NCI-H187 (cell line): ENCODE measurements around the gene PRR15.
A peak's percentile ranks its signal among the peaks of the same experiment; 100 is the strongest.

Experiments used
- DNase-seq, 2 experiments: peaks; one replicate each; lab custom pipeline; 2025; lab: John Stamatoyannopoulos, UW

The PRR15 gene

DNA sequence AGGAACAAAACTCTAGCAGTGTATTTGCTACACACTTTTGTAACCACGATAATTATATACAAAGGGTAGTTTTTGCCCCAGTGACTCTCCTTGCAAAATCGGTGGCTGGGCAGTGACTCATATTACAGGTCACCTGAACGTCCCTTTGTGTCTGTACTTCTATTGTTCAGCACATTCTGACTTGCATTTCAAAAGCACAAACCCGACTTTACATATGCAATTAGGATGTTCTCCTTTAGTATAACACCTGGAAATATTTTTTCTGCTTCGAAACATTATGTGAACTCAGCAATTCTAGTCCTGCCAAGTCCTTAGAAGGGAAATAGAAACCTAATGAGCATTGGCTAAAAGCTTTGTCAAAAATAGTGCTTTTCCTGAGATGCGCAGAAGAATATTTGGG is 6.0 kb downstream of the PRR15 start:
- DNase-seq: no peak

DNA sequence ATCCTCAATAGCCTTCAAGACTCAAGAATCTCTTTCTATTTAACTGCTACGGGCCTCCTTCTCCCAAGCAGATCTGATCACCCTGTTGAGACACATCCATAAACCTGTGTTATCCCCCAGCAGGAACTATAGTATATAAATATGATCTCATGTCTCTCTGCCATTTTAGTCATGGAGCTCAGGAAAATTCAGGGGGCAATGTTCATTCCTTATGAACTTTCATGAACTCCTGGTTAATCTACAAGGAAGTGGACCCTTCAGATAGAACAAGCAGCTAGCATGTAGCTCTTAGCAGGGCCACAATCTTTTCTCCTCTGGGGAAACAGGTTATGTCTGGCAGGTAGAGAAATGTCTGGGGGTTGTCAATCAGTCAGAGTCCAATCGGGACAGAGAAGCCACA is 8.9 kb downstream of the PRR15 start:
- no peak for DNase-seq

DNA sequence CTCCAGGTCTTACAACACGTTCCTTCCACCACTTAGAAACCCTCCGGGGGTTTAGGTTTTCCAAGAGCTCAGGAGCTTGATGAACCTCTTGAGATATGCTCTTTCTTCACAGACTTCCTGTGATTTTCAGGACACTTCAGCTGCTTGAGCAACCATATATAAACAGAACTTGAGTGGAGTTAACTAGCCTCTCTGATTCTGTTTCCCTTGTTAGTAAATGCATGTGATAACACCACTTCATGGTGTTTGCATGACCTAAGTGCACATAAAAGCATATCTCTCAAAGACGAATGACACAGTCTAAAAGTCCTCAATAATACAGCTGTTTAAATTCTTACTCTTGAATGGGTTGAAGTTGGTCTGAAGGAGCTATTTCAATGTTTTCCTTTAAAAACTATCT is 9.9 kb downstream of the PRR15 start:
- DNase-seq: peak; percentile 53 to 77

DNA sequence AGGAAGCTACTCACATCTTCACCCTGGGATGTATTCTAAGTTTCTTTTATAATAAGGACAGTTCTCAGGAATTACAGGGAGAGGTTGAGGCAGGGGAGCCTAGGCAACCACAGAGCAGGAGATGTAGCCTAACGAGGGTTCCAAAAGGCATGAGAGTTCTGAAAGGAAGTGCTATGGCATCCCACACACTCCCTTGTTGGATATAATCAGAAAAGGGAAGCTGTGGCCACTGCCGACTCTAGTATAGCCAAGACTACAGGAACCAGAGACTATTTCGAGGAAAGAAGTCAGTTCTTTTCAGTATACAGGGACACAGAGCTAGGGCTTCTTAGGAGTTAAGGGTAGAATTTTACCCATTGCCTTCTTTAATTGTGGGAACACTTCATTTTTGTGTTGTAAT is 11.0 kb downstream of the PRR15 start:
- DNase-seq: no peak

DNA sequence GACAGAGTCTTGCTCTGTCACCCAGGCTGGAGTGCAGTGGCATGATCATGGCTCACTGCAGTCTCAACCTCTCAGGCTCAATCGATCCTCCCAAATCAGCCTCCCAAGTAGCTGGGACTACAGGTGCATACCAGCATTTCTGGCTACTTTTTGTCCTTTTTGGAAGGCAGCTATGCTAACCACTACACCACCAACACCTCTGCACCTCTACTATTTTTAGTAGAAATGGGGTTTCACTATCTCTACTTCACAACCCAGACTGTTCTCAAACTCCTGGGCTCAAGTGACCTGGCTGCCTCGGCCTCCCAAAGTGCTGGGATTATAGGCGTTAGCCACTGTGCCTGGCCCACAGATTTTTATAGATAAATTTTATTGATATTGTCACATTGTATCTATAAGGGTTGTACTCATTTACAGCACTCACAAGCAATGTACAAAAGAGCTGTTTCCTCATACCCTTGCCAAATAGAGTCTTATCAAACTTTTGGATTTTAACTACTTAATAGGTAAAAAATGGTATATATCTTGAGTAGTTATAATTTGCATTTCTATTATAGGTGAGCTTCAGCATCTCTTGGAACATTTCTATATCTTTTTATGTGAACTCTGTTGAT is 23.7 kb downstream of the PRR15 start:
- DNase-seq: no peak

DNA sequence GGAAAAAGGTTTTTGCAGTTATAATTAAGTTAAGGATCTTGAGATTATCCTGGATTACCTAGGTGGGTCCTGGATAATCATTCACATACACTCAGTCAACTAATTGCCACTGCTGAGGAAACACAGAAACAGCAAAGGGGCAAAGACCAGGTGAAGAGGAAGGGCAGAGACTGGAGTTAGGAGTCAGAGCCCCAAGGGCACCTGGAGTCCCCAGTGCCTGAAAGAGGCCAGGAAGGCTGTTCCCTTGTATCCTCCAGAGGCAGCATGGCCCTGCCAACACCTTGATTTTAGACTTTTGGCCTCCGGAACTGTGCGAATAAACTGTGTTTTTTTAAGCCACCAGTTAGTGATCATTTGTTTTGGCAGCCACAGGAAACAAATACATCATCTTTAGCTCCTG is 24.6 kb downstream of the PRR15 start:
- no peak for DNase-seq

DNA sequence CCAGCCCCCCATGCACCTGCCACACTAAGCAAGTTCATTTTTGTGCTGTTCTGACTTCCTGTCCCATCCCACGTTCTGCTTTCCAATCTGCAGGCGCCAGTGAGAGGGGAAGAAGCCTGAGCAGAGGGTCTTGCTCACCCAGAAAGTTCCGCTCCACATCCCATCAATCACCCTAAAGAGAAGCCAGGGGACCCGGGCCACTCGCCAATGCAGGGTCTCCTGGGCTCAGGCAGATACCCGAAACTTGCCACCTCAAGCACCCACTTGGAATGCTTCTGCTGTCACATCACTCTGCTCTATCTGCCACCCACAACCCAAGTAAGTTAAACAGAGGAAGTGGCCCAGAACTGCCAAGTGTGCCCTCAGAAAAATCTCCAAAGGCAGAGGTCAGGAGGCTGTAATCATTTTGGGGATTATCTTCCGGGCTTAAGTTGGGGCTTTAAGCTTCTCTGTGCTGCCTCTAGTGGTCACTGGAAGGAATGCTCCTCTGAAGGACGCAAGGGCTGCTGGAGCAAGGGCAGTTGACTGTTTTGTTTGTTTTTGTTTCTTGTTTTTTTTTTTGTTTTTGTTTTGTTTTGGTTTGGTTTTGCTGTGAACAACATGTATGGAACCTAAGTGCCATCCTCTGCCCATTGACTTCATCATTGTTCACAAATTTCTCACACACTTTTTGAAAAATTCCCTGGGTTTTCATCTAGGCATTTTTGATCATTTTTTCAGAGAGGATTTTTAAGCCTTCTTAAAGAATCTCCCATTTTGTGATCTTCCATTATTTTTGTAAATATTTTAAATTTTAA is 25.5 kb downstream of the PRR15 start:
- peak; percentile 5 to 14 for DNase-seq

DNA sequence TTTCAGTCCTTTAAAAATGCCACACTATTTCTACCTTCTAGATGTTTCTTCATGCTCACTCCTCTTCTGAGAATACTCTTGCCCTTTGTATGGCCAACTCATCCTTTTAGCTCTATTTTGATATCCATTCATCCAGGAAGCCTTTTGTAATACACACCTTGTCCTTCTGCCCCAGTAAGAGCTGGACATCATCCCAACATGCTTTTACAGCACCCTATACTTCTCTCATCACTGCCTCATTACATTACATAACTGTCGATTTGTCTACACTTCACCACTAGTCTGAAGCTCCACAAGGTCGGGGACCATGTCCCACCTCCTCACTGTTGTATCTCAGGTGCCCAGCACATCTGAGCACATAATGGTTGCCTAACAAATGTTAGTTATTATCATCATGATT is 29.2 kb downstream of the PRR15 start:
- no peak for DNase-seq

DNA sequence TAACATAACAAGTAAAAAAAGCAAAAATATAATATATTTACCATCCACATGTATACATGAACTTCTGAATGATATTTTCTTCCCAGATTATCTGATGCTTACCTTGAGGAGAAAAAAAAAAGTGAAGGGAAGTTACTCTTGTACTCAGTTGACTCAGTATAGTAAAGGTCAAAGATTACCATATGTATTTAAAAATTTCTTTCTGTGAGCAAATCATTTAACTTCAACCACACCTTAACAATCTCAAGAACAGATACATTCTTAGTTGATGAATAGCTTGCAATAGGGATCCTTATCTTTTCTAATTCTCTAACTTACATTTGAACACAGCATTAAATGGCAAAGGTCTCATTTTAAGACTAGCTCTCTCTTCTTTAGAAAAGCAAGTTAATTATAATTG is 29.8 kb downstream of the PRR15 start:
- no peak for DNase-seq

DNA sequence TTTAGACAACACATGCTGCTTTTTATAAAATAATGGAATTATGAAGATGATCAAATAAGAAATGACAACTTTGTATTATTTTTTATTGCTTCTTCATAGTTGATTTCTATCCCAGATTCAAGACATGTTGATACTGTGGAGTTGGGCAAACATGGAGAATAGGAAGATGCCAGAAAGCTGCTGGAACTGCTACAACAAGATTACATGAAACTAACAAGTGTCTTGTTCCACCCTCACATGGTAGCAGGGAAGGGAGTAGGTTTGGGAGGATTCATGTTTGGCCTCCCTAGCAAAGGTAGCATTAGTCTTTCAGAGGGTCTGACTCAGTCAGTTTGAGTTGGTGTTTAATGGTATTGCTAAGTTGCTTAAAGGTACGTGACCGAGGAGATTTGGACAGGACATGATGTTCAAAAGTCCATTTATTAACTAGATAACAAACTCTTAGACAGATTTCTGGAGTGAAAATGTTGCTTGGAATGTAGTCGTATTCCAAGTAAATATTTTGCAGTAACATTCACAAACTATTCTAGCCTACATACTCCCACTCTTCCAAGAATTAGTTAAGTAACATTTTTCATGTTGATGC is 33.1 kb downstream of the PRR15 start:
- no peak for DNase-seq

DNA sequence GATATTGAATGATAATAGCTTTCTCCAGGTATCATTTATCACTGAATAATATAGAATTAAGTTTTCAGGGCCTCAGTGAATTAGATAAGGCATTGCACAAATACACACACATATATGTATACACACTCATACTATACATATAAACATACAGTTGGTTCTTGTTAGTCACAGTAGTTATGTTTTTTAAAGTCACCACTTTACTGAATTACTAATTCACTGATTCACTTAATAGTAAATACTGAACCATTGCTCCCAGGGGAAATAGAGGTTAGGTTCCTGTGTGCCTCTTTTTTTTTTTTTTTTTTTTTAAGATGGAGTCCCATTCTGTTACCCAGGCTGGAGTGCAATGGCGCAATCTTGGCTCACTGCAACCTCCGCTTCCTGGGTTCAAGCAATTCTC is 33.6 kb downstream of the PRR15 start:
- no peak for DNase-seq

DNA sequence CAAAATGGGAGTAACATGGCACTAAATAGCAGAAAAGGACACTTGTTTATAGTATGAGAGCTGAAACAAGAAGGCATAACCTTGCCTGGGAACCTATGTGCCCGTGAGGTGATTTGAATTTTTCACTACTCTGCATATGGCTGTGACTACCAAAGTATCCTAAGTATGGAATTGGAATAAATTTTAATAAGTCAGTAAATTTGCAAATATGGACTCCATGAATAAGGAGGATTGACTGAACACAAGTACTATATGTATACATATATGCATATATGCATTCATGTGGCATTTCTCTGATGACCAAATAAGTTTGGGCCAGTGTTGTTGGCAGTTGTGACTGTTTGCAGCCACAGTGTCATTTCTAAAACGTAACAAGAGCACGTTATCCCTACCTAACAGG is 34.5 kb downstream of the PRR15 start:
- DNase-seq: no peak

DNA sequence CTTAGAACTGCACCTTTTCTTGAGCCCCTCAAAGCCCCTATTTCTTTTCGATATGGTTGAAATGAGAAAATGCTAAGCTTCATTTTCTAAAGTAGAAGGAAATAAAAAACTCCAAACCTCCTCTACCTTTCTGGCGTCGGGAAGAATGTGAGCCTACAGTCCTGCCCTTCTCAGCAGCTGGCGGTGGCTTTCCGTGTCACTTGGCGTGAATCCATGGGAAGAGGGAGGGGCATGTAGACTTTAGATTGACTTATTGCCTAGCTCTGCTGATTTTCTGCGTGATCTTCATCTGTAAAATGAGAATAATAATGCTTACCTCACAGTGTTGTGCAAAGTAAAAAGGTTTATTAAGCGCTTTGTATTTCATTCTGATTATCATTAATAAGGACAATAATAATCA is 35.0 kb downstream of the PRR15 start:
- peak in 1 of 2 experiments; percentile 4 for DNase-seq

DNA sequence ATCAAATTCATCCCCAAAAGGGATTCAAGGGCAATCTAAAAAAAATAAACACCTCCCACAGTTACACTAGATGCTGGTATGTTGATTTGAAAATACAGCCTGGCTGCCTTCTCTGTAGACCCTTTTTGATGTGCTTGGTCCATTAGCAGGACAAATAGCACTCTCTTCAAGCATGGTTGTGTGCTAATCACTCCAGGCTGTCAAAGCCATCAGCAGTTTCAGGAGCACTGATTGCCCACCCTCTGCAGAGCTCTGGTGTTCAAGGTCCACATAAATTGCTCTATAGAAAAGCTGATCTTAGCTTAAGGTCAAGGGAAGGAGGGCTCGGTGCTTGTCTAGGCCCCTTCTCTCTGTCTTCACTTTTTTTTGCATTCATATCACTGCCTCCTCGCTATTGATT is 35.4 kb downstream of the PRR15 start:
- no peak for DNase-seq

DNA sequence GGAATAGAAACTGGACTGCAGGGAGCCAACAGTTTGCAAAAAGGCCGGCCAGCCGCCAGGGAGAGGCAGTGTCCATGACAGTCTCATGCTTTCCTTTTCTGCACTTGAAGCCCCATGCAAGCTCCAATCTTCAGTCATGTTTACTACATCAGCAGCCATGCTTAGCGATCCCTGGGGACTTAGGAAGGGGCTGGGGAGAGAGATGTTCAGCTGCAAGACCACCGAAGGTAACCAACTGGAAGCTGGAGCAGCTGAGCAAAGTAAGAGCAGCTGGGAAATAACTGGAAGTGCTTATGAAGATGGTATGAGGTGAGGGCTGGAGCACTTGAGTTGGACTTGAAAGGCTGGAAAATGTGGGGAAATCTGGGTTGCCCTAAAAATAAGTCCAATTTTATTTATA is 37.0 kb downstream of the PRR15 start:
- DNase-seq: no peak

DNA sequence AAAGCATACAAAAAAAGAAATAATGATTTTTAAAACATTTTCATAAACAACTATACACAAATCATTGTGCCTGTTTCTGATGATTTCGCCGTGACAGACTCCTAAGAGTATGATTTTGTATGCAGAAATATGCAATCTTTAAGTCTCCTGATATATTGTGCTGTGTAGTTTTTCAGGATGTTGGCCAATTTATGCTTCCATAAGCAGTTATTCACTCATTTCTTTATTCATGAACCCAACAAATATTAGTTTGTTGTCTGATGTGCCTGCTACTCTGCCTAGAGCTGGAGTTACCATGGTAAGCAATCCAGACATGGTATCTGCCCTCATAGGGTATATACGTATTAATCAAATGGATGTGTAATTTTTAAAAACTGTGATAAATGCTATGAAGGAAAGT is 40.4 kb downstream of the PRR15 start:
- DNase-seq: no peak

DNA sequence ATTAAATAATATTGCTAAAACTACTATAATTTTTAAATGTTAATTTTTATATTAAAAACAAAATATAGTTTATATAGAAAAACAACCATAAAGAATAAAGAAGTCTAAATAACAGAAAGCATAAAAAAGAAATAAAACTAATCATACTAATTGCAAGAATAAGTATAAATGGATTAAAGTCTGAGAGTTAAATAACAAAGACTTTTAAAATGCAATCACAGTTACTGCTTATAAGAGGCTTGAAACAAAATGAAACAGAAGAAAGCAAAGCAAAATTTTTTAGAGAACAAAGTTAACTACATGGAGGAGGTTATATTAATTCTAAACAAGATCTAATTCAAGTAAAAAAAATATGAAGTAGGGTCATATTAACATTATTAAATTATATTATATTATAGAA is 41.1 kb downstream of the PRR15 start:
- DNase-seq: no peak

DNA sequence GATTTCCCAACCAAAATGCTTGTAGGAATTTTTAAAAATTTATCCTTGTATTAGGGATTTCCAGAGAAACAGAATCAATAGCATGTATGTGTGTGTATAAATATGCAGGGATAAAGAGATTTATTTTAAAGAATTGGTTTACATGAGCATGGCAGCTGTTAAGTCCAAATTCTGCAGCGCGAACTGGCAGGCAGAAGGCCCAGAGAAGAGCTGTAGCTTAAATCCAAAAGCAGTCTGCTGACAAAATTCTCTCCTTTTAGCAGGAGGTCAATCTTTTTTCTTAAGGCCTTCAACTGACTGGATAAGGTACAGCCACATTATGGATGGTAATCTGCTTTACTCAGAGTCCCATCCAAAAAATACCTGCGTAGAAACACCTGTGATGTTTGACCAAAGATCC is 42.0 kb downstream of the PRR15 start:
- DNase-seq: no peak

DNA sequence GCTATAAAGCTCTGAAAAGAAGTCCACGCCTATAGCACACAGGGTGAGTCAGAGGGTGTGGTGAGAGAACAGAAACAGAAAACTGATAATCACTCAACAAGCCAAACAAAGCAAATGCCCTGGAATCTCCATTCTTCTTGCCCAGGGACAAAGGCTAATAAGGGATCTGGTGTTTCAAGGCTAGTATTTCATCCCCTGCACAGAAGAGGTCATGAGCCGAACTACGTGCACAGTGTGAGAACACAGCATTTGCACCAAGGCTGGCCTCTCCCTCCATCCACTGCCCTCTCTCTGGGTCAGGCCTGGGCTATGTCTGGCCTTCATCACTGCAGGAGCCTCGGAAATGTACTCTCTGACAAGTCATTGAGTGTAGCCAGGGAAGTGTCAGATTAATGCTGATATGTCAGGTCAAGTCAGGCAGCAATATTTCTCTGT is 42.7 kb downstream of the PRR15 start:
- no peak for DNase-seq

DNA sequence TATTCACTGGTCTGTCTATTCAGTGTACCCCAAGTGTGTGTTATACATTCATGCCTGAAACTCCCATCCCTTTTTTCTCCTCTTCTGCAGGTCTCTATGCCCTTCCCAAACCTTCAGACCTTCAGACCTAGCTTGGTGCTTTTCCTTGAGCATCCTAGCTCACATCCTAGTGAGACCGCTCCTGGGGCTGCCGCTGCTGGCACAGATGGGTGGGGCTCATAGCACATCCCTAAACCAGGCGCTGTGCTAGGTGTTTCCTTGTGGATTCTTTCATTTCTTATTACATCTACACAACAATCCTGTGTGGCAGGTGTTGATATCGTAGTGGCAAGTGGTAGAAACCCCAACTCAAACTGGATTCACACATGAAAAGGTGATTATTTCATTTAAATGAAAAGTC is 43.2 kb downstream of the PRR15 start:
- no peak for DNase-seq

DNA sequence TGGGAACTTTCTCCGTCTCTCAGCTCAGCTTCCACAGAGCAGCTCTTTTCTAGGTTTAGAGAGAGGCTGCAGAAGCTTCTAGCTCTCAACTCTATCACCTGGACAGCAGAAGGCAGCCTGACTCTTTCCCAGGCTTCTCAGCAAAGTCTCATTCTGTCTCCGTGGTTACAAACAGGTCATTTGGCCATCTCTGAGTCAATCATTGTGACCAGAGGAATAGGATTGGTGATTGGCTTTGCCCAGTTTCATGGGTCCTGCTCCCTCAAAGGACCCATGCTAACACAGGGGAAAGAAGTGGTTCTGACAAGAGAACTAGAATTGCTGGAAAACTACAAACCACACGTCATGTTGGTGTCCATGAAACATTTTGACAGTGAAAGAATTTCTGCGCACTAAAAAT is 43.6 kb downstream of the PRR15 start:
- DNase-seq: no peak

DNA sequence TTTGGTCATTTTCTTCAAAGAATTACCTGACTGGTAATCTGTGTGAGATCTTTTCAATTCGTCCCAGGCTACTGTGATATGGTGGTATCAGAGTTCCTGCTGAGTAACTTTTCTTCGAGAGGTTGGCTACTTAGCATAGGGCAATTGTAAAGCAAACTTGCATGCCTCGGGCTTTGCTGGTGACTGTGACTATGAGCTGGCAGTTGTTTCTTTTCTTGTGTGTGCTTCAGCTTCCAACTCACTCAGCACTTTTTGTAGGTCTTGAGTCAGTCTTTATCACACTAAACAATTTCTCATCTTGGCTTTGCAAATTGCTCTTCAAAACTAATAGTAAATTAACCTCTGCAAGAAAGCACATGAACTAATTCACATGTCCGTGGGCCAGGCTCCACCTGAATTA is 44.3 kb downstream of the PRR15 start:
- DNase-seq: no peak
